Measurements from ENCODE around the gene PHLDA2. TPM values are rescaled to one million over a fixed set of nuclear protein-coding genes. Genes with fewer than 3 reads are reported as not detected.

The PHLDA2 gene
- total RNA-seq, 6 experiments from 2014 or later, result 102 to 149 (median 125) TPM

GRCh38 chr11:2881981-2882375, 47.2 kb downstream of the PHLDA2 start:
- Mint-ChIP-seq H3K4me1 (ENCODE audit: low read depth) (peaks cover 5% of the 10 kb centered on the region; the same call in 1 of the 2 replicates), H3K27me3 (ENCODE audit: insufficient read depth) (peaks cover 49% of the 10 kb centered on the region)
- no peak for DNase-seq

DNA sequence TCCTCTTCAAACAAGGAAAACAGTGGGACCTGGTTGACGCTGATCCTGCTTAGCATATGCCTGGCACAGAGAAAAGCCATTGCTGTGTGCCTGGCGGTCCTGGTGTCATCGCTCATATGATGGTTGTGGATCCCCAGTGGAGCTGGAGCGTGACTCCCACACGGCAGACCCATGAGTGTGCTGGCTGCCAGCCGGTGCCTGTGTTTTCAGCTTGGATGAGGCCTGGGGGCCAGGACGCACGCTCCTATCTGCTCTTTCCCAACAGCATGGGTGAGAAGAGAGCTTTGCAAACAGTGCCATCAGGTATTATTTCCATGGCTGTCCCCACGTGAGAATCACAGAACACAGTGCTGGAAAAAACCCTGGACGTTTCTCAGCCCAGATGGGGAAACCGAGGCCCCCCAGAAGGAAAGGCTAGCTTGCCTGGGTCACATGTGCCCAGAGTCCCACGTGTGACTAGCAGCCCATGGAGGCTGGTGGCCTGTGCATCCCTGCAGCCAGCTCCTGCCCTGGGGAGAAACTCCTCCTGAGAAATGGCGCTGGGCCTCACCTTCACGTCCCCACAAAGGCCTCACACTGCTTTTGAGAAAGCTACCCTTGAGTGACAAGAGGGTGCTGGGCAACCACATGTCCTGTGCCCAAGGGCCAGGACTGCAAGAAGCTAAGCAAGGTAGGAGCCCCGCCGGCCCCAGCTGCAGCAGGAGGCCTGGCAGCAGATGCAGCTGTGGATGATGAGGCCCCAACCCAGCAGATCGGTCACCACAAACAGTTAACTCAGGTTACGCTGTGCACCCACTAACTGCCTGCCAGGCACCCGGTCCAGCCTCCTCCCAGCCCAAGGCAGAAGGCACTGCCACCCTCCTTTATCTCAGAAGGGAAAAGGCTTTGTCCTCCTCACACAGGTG, 47.9 kb downstream of the PHLDA2 start:
- Mint-ChIP-seq H3K27ac (no peak overlapping the region), H3K9me3 (0 out of 2 replicates have a peak, but pooled peaks cover 3% of the 10 kb centered on the region), H3K27me3 (ENCODE audit: insufficient read depth) (peaks cover 53% of the 10 kb centered on the region), H3K4me1 (ENCODE audit: low read depth) (peaks cover 5% of the 10 kb centered on the region; the same call in 1 of the 2 replicates), H3K4me3 (no peak overlapping the region), H3K36me3 (ENCODE audit: low read depth) (no peaks in the 10 kb centered on the region)
- DNase-seq, result no peak
- TF ChIP-seq, protein P1, sequence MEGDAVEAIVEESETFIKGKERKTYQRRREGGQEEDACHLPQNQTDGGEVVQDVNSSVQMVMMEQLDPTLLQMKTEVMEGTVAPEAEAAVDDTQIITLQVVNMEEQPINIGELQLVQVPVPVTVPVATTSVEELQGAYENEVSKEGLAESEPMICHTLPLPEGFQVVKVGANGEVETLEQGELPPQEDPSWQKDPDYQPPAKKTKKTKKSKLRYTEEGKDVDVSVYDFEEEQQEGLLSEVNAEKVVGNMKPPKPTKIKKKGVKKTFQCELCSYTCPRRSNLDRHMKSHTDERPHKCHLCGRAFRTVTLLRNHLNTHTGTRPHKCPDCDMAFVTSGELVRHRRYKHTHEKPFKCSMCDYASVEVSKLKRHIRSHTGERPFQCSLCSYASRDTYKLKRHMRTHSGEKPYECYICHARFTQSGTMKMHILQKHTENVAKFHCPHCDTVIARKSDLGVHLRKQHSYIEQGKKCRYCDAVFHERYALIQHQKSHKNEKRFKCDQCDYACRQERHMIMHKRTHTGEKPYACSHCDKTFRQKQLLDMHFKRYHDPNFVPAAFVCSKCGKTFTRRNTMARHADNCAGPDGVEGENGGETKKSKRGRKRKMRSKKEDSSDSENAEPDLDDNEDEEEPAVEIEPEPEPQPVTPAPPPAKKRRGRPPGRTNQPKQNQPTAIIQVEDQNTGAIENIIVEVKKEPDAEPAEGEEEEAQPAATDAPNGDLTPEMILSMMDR (IDR thresholded peaks at IDR 0.05), result no peak

More at GRCh38 chr11:2881981-2882375, 47.2 kb downstream of the PHLDA2 start:
- TF ChIP-seq, protein P1 (IDR thresholded peaks at IDR 0.05), result no peak
- H3K36me3 Mint-ChIP-seq (ENCODE audit: low read depth), result no peaks in the 10 kb centered on the region
- H3K27ac Mint-ChIP-seq, result no peak overlapping the region
- H3K4me3 Mint-ChIP-seq, result no peak overlapping the region
- H3K9me3 Mint-ChIP-seq, result 0 out of 2 replicates have a peak, but pooled peaks cover 3% of the 10 kb centered on the region

- 0 out of 2 replicates have a peak, but pooled peaks cover 3% of the 10 kb centered on the region for H3K9me3 Mint-ChIP-seq
- no peak overlapping the region for H3K4me3 Mint-ChIP-seq
- H3K4me1 Mint-ChIP-seq (ENCODE audit: low read depth), result peaks cover 5% of the 10 kb centered on the region; the same call in 1 of the 2 replicates
- no peak overlapping the region for H3K27ac Mint-ChIP-seq
- no peaks in the 10 kb centered on the region for H3K36me3 Mint-ChIP-seq (ENCODE audit: low read depth)
- TF ChIP-seq, protein P1 (IDR thresholded peaks at IDR 0.05), result no peak
- DNase-seq, result no peak
- H3K27me3 Mint-ChIP-seq (ENCODE audit: insufficient read depth), result peaks cover 55% of the 10 kb centered on the region
Observed at GRCh38 chr11:2880646-2881045, 48.6 kb downstream of the PHLDA2 start.

DNA sequence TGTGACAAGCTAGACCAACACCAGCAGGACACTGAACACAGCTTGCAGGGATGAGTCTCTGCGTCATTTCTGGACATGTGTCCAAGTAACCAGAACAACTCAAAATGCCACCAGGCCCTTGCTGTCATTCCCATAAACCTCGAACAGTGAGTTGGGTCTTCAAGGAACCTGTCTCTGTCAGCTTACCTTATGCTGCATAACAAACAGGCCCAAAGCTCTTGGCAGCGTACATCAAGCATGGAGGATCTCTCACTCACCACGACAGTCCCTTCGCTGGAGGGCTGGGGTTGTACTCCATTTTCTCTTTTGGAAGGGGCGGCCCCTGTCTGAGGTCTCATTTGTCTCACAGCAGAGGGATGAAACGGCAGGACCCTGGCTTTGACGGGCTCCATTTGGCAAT, 50.4 kb downstream of the PHLDA2 start:
- Mint-ChIP-seq H3K9me3 (0 out of 2 replicates have a peak, but pooled peaks cover 3% of the 10 kb centered on the region), H3K27me3 (ENCODE audit: insufficient read depth) (peaks cover 59% of the 10 kb centered on the region), H3K36me3 (ENCODE audit: low read depth) (no peaks in the 10 kb centered on the region), H3K27ac (no peak overlapping the region), H3K4me3 (no peak overlapping the region), H3K4me1 (ENCODE audit: low read depth) (peaks cover 5% of the 10 kb centered on the region; the same call in 1 of the 2 replicates)
- DNase-seq, result no peak
- TF ChIP-seq, protein P1 (IDR thresholded peaks at IDR 0.05), result no peak

Other genes with a start within 250 kb of the PHLDA2 start
- gene KCNQ1OT1, start 229.4 kb downstream of the PHLDA2 start, total RNA-seq (2021; fragmentation: NEBNext Ultra II Directional; extraction: Animal tissue kit (Norgen Biotek cat#: 25700)), result under 1 TPM; 0.41 to 0.76 (median 0.43) TPM
- gene CDKN1C, start 43.6 kb downstream of the PHLDA2 start, total RNA-seq (2021; fragmentation: NEBNext Ultra II Directional; extraction: Animal tissue kit (Norgen Biotek cat#: 25700)), result under 1 TPM in 2 of 6 experiments, not detected in 4; 0.17 to 0.24 TPM
- gene NAP1L4, start 62.9 kb upstream of the PHLDA2 start, total RNA-seq (2021; fragmentation: NEBNext Ultra II Directional; extraction: Animal tissue kit (Norgen Biotek cat#: 25700)), result 100 to 1,000 TPM; 109 to 140 (median 131) TPM
- gene CARS1, start 128.0 kb upstream of the PHLDA2 start, total RNA-seq (2021; fragmentation: NEBNext Ultra II Directional; extraction: Animal tissue kit (Norgen Biotek cat#: 25700)), result 10 to 100 TPM; 51.2 to 64.3 (median 56.1) TPM
- gene OSBPL5, start 235.9 kb upstream of the PHLDA2 start, total RNA-seq (2021; fragmentation: NEBNext Ultra II Directional; extraction: Animal tissue kit (Norgen Biotek cat#: 25700)), result 10 to 100 TPM; 32.6 to 42.6 (median 36.7) TPM

Measured in HFFc6 (cell line).